GM21825 (cell line): ENCODE data around the gene SEC14L3.

Experiments used
- ATAC-seq: cut with Tn5 transposase; IDR thresholded peaks from one replicate; pipeline ENCODE4 v1.9.1; 2021; ENCODE audit warnings: mild to moderate bottlenecking, moderate library complexity; ENCODE audit not compliant: unreplicated experiment

SEC14L3 gene

GRCh38 chr22:30424534-30425326, 47.1 kb downstream of the SEC14L3 start:
- no peak for ATAC-seq

- ATAC-seq: peak; percentile 74
Measured at GRCh38 chr22:30423959-30424533, 47.8 kb downstream of the SEC14L3 start.

GRCh38 chr22:30423301-30423958, 48.4 kb downstream of the SEC14L3 start:
- peak; percentile 16 for ATAC-seq

- ATAC-seq: no peak
Measured at GRCh38 chr22:30422481-30423300, 49.1 kb downstream of the SEC14L3 start.

- ATAC-seq: no peak
Measured at GRCh38 chr22:30421695-30422480, 49.9 kb downstream of the SEC14L3 start.

- ATAC-seq: no peak
Measured at GRCh38 chr22:30420347-30421125, 51.3 kb downstream of the SEC14L3 start.

GRCh38 chr22:30416837-30417236, 55.0 kb downstream of the SEC14L3 start:
- no peak for ATAC-seq

- no peak for ATAC-seq
Measured at GRCh38 chr22:30416403-30416802, 55.4 kb downstream of the SEC14L3 start.

GRCh38 chr22:30414525-30415047, 57.2 kb downstream of the SEC14L3 start:
- no peak for ATAC-seq

- ATAC-seq: no peak
Measured at GRCh38 chr22:30413745-30414524, 57.9 kb downstream of the SEC14L3 start.

GRCh38 chr22:30413001-30413400, 58.8 kb downstream of the SEC14L3 start:
- ATAC-seq: no peak

- ATAC-seq: no peak
Measured at GRCh38 chr22:30411780-30412179, 60.0 kb downstream of the SEC14L3 start.
